HG02642 (cell line): ENCODE results near the gene SLC25A10.
"Not testable (repeated sequence)": the region's sequence is repeated elsewhere in the genome, so short reads cannot be mapped to it uniquely, and the experiment has no call there.

Experiments used
- ATAC-seq: cut with Tn5 transposase; IDR thresholded peaks from one replicate; pipeline ENCODE4 v1.9.1; 2021; ENCODE audit warnings: mild to moderate bottlenecking; ENCODE audit not compliant: unreplicated experiment, poor library complexity

Gene SLC25A10

DNA sequence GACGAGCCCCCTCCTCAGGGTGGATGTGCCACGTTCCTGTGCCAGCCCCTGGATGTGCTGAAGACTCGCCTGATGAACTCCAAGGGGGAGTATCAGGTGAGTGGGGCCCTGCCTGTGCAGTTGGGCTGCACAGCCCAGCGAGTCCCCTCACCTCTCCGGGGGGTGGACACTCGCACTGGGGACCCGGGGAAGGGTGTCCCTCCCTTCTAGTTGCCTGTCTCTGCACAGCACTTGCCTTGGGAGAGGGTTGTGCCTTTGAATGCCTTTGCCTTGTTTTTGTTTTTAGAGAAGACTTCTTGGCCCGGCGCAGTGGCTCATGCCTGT is 5.6 kb downstream of the SLC25A10 start:
- no peak for ATAC-seq

DNA sequence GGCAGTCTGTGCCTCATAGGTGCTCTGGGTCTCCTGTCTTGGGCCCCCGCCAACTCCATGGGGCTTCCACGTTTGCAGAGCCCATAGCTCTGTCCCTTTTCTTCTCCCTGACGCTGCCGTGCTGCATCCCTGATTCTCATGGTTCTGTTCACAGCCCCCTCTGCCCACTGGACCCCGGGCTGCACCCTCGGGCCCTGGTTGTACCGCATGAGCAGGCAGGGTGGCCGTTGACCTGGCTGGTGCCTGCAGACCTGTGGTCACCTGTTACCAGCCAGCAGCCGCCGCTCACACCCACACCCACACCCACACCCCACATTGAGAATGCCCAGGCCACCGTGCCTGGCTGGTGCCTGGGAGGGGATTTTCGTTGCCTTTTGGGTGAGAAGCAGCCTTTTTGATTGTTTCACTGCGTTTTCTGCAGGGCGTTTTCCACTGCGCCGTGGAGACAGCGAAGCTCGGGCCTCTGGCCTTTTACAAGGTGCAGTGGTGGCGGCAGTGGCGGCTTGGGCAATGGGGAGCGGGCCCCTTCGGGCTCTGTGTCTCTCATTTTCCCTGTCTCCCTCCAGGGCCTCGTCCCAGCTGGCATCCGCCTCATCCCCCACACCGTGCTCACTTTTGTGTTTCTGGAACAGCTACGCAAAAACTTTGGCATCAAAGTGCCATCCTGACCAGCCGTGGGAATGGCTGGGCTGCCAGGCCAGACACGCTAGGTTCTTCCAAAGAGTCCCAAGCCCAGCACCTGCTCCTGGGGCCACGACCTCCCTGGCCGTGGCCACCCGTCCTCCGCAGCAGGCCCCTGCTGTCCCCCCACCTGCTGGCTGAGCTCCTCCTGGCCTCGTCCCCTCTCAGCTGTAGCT is 7.6 kb downstream of the SLC25A10 start:
- ATAC-seq = no peak

DNA sequence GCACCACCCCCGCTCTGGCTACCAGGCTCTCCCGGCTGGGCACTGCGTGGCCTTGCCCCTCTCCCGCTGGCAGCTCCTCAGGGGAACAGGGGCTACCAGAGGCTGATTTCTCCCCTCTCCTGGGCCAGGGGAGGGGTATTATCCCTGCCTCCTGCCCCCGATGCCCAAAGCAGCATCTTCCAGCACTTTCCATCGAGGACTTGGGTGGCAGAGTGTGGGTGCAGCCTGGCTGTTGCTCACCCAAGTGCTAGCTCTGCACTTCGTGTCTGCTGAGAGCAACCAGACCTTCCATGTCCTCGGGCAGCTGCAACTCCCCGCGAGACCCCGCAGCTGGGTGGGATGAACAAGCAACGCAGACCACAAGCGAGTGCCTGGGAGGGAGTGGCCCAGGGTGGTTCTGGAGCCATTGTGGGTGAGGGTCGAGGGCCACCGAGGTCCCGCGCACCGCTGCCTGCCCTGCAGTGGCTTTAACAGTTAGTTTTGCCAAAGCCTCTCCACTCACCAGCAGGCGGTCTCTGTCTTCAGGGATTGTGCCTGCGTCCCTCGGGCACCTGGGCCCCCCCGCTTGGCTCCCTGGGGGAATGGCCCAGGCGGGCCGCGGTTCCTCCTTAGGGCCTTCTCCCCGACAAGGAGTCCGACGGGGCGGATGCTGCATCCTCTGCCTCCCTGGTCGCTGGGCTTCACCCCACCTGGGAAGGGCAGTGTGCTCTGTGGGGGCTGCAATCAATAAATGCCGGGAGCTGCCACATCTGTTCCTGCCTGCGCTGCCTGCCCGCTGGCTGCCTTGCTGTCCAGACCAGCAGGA is 8.4 kb downstream of the SLC25A10 start:
- ATAC-seq = no peak

DNA sequence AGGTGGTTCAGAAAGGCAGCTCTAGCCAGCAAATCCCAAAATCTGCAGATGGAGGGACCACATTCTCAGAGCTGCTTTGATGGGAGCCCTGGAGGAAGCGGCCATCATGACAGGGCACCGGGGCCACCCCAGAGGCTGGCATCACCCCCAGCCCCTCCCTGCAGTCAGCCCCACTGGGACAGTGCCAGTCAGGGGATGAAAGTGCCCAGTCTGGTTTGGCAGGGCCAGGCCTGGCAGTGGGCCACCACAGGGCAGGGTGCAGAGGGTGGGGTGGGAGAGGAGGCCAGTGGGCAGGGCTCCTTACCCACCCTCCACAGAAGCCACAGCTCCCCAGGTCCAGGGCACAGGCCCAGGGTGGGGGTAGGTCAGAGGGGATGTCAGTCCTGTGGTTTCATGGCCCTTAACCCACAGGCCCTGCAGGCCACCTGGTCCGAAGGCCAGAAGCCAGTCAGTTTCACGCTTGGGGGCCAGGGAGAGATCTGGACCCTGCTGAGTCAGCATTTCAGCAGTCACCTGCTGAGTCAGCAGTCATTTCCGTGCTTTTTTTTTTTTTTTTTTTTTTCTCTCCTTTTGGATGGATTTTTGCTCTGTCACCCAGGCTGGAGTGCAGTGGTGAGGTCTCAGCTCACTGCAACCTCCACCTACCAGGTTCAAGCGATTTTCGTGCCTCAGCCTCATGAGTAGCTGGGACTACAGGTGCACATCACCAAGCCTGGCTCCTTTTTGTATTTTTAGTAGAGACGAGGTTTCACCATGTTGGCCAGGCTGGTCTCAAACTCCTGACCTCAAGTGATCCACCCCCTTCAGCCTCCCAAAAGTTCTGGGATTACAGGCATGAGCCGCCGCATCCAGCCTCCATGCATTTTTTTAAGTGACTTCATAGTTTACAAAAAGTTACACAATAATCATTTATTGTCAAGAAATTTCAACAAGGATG is 10.4 kb downstream of the SLC25A10 start:
- ATAC-seq = no peak

DNA sequence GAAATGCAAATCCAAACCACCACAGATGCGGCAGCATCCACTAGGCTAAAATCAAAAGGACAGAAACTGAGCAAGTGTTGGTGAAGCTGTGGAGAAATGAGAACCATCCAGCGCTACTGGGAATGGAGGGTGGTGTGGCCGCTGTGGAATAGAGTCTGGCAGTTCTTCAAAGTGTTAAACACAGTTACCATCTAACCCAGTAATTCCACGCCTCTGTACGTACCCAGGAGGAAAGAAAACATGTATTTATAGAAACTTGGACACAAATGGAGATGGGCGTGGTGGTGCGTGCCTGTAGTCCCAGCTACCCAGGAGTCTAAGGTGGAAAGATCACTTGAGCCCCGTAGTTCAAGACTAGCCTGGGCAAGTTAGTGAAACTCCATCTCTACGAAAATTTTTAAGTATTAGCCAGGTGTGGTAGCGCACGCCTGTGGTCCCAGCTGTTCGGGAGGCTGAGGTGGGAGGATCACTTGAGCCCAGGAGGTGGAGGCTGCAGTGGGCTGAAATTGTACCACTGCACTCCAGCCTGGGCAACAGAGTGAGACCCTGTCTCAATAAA is 11.6 kb downstream of the SLC25A10 start:
- ATAC-seq = no peak

DNA sequence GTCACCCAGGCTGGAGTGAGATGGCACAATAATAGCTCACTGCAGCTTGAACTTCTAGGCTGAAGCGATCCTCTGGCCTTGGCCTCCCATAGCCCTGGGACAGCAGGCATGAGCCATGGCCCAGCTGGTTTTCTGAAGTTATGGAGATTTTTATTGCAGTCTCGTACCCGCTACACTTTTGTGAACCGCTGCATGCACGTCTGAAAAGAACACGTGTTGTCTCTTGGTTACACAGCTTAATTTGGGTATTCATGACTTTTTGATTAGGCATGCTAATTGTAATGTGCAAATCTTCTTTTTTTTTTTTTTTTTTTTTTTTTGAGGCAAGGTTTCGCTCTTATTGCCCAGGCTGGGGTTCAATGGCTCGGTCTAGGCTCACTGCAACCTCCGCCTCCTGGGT is 13.4 kb downstream of the SLC25A10 start:
- no peak for ATAC-seq

DNA sequence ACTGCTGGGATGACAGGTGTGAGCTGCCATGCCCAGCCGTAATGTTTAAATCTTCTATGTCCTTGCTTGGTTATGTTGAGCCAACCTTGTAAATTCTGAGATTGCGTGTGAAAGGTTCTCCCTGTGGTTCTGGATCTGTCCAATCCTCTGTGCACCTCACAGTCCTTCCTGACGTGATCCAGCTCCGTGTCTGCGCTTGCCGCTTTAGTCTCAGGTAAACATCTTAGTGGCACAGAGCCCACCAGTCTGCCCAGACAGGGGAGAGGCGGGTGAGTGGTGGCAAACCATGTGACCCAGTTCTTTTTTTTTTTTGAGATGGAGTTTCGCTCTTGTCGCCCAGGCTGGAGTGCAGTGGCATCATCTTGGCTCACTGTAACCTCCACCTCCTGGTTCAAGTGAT is 13.9 kb downstream of the SLC25A10 start:
- no peak for ATAC-seq

DNA sequence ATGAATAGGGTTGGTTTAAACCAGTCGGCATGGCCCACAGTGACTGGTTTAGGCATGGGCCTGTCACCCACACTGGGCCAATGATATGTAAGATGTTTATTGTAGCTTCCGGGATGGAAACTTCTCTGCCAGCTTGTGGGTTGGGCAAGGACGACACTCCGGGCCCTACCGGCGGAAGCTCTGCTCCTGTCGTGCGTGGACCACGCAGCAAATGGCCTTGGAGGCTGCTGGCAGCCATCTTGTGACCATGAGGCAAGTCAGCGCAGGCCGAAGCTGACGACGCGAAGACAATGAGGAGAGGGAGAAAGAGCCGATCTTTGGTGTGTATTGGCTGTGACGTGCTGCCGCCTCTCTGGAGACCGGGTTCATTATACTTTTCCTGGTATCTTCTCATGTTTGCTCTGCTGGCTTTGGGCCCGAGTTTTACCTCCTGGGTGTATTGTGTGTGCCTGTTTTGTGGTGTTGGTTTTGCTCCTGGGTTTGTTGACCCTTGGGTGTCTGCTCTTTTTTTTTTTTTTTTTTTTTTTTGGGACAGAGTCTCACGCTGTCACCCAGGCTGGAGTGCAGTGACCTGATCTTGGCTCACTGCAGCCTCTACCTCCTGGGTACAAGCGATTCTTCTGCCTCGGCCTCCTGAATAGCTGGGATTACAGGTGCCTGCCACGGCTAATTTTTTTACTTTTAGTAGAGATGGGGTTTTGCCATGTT is 15.4 kb downstream of the SLC25A10 start:
- no peak for ATAC-seq

DNA sequence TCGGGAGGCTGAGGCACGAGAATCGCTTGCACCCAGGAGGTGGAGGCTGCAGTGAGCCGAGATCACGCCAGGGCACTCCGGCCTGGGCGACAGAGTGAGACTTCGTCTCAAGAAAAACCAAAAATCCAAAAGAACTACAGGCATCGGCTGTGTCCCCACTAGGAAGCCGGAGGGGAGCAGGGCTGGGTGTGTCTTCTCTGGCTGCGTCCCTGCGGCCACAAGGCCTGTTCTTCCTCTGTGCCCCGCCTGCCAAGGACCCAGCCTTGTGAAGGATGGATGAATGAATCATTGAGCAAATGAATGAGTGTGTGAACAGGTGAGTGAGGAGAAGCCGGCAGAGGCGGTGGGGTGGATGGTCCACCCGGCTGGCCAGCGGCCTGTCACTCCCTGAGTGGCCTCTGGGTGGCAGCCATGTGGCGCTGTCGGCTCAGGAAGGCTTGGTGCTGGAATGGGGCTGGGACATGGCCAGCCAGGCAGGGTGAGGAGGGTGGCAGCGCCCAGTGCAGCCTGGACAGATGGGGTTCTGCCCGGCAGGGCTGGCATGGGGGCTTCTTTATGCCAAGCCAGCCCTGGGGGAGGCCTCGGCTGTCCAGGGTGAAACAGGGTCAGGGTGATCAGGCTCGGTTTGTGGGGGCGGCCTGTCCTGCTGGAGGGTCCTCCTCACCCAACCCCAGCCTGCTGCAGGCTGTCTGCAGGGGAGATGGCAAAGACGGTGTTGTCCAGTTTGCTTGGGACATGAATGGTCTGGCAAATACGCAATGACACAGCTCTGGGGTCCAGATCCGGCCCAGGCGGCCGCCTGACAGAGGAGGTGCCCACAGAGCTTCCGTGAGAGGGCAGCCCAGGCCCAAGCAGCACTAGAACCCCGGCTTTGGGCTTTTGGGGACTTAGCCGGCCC is 21.7 kb downstream of the SLC25A10 start:
- ATAC-seq = no peak

DNA sequence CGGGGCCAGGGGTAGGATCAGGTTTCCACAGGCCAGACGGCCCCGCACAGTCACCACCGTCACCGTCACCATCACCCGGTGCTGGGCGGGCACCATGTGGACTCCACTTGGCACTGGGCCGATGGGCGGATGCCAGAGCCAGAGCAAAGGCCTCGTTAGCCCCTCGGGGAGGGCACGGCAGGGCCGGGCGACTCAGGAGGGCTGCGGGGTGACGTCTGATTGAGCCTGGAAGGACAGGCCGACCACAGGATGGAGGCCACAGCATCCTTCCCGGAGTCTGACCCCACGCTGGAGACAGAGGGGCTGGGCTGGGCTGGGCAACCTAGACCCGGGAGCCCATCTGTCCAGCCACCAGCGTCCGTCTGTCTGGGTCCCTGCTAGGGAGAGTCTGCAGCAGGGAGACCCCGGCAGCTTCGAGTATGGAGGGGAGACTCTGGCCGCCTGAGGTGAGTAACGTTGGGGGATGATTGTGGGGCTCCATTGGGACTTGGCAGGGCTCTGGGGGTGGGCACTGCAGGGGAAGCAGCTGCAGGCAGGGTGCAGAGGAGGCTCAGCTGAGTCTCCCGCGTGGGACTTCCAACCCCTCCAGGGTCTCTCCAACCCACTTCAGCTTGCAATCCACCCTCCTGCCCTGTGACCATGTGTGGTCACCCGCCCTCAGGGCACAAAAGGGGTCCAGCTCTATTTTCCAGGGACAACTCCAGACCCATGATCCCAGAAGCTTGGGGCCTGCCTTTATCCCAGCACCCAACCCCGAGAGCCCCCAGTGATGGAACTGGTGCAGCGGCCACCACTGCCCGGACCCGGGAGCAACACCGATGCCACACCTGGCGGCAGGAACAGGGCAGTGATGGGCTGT is 22.6 kb downstream of the SLC25A10 start:
- no peak for ATAC-seq

DNA sequence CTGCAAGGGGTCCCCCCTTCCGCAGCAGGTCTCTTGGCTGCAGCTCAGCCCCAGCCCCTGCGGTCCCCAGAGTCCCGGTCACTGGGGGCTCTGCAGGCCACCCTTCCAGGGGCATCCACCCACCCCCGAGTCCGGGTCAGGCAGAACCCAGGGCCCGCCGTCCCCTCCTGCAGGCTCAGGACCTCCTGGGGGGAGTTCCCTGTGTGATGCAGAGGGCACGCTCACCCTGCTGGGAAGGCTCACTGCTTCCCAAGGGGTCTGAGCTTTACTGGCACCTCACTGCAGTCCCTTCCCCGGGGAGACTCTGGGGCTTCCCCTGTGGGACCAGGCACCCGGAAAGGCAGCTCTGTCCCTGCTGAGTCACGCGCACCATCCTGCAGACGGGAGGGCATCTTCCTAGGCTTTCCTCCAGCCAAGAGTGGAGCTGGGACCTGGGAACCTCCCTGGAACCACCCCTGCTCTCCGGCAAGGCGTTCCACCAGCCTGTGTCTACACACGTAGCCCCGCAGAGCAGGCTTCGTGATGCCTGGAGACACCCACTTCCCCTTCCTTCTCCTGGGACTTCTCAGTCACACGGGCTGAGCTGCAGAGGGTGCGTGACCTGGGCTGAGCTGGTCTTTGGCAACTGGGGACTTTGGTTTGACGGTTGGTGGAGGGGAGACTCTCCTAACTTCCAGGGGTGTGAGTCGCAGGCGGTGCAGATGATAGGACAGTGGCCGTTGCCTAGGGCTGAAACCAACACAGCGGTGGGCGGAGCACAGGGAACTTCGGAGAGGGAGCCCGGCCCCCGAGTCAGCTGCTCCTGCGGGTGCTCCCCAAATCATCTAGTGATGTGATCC is 23.4 kb downstream of the SLC25A10 start:
- ATAC-seq = no peak

DNA sequence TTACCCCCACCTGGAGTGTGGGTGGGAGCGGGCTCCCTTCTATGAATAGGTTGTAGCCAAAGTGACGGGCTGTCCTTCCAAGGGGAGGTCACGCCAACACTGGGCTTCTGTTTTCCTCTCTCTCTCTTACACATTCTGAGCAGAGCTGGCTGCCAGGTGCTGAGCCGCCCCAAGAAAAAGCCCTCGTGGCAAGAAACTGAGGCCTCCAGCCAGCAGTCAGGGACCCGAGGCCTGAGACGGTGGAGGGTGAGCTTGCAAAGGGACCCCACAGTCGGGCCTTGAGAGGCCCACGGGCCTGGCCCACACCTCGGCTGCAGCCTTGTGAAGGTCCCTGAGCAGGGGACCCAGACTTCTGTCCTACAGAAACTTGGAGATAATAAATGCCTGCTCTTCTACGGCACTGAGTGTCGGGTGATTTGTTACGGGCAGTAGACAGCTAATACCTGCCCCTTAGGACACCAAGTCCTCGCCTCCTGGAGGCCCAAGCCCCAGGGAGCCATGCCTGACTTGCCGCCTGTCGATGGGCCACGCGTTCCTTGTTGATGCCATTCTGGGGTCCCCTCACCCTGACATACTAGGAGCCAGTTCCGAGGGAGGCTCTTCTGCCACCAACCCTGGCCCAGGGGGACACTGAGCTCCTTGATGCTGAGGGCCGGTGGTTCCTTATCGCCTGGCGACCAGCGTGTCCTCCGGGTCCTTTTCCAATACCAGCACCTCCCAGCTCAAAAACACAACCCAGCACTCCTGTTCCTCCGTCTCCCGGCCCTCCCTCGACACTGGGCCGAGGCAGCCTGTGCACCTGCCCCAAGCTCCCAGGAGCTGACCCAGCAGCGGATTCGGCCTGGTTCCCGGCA is 26.1 kb downstream of the SLC25A10 start:
- no peak for ATAC-seq

DNA sequence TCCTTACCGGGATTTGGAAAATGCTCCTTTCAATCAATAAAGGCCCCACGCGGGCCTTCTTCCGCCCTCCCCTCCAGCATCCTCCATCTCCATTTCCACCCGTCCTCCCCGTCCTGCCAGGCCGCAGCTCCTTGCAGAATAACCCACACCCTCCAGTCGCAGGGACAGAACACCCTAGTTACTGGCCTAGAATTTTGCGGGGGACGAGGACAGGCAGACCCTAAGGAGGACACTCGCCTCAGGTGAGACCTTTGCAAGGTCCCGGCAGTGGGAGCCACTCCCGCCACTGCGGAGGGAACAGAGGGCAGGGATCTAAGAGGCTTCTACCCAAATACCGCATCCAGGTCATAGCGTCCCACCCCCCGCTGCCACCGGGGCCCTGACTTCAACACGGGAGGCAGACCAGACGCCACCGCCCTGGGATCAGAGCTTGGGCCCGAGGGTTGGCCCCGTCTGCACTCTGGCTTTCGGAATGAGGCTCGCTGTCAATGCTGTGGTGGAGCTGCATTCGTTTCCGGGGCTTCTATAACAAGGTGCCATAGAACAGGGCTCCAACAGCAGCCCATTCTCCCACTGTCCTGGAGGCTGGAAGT is 26.8 kb downstream of the SLC25A10 start:
- no peak for ATAC-seq

DNA sequence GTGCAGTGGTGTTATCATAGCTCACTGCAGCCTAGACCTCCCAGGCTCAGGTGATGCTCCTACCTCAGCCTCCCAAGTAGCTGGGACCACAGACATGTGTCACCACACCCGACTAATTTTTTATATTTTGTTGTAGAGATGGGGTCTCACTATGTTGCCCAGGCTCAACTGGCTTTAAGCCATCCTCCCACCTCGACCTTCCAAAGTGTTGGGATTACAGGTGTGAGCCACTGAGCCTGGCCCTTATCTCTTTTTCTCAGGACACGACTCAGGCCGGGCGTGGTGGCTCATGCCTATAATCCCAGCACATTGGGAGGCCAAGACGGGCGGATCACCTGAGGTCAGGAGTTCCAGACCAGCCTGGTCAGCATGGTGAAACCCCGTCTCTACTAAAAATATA is 27.5 kb downstream of the SLC25A10 start:
- ATAC-seq = not testable (repeated sequence)

DNA sequence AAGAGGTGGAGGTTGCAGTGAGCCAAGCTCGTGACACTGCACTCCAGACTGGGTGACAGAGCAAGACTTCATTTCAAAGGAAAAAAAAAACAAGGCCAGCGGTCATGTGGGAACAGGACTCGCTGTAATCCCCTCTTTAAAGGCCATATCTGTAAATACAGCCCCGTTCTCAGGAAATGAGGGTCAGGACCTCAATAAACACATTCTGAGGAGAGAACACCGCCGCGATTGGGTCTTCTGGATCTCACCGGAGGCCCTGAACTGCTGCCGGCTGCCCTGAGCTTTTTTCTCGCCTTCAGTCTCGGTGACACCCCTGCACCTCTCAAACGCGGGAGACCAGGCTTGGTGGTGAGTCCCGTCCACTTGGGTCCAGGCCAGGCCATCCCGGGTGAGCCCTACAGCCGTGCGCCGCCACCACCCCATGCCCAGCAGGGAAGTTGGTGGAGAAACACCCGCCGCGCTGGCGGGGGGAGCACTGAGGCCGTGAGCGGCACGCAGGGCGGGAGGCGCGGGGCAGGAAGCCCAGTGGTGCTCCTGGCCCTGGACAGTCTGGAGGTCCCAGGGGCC is 28.4 kb downstream of the SLC25A10 start:
- ATAC-seq = no peak
